OCI-LY3 (cell line): ENCODE results near the gene RNPEPL1.
A peak's percentile ranks its signal among the peaks of the same experiment; 100 is the strongest.

Experiments used
- H2AFZ ChIP-seq: fragments of 200-600, 300-600 bp; shearing (Covaris generic); 2 replicates; pipeline ENCODE4 v1.6.0; 2014; ENCODE audit warnings: antibody characterized with exemption, low read depth, low read length
- H3K27ac ChIP-seq: fragments of 200-600, 300-600 bp; sonication (generic); 2 replicates; pipeline ENCODE4 v1.5.1; 2014; ENCODE audit warnings: mild to moderate bottlenecking, low read length, moderate library complexity, mixed read lengths
- H3K27me3 ChIP-seq: fragments of 200-600, 300-600 bp; sonication (generic); 2 replicates; pipeline ENCODE4 v1.6.1; 2014; ENCODE audit warnings: low read depth, low read length, mixed read lengths
- H3K36me3 ChIP-seq: fragments of 200-600, 300-600 bp; sonication (generic); replicated peaks from 2 replicates; pipeline ENCODE3; 2014; ENCODE audit warnings: low read depth, low read length, mixed read lengths
- H3K4me1 ChIP-seq: fragments of 300-600, 200-600 bp; sonication (generic); 2 replicates; pipeline ENCODE4 v1.6.1; 2014; ENCODE audit warnings: low read length, mixed read lengths
- H3K4me2 ChIP-seq: fragments of 200-600, 300-600 bp; sonication (generic); 2 replicates; pipeline ENCODE4 v1.6.1; 2014; ENCODE audit warnings: low read length, mixed read lengths
- H3K4me3 ChIP-seq: fragments of 300-600, 200-600 bp; sonication (generic); 2 replicates; pipeline ENCODE4 v1.5.1; 2014; ENCODE audit warnings: antibody characterized with exemption, mild to moderate bottlenecking, low read length, moderate library complexity
- H3K79me2 ChIP-seq: fragments of 300-600, 200-600 bp; shearing (Covaris generic); 2 replicates; pipeline ENCODE4 v1.6.1; 2014; ENCODE audit warnings: mild to moderate bottlenecking, low read length, mixed read lengths
- H3K9ac ChIP-seq: fragments of 300-600, 200-600 bp; shearing (Covaris generic); 2 replicates; pipeline ENCODE4 v1.6.0; 2014; ENCODE audit warnings: mild to moderate bottlenecking, low read length, moderate library complexity
- H3K9me3 ChIP-seq: fragments of 200-600, 300-600 bp; shearing (Covaris generic); 2 replicates; pipeline ENCODE4 v1.6.1; 2014; ENCODE audit warnings: low read length, mixed read lengths; ENCODE audit not compliant: insufficient read depth
- H4K20me1 ChIP-seq: fragments of 200-600, 300-600 bp; sonication (generic); 2 replicates; pipeline ENCODE4 v1.6.1; 2016; ENCODE audit warnings: low read length, mixed read lengths; ENCODE audit not compliant: insufficient read depth
- CTCF ChIP-seq: fragments of 200-600, 300-600 bp; sonication (generic); IDR thresholded peaks from 2 replicates; pipeline ENCODE4 v1.5.1; 2014; ENCODE audit warnings: antibody characterized with exemption, low read length, low read depth
- EZH2phosphoT487 ChIP-seq: fragments of 200-600 bp; shearing (Covaris generic); IDR thresholded peaks from 2 replicates; pipeline ENCODE4 v1.6.1; 2018; ENCODE audit warnings: antibody characterized with exemption, mixed run types, low read depth

RNPEPL1 gene

GRCh38 chr2:240557808-240558207 lies 10.5 kb upstream of the RNPEPL1 start, which contains the start of gene ANKMY1:
ANKMY1 (minus strand) TSS chr2:240557988; CDS start chr2:240557335, 653 bp downstream.
- no peak within 1 kb of the TSS for H2AFZ ChIP-seq
- peaks cover 65% of the 10 kb centered on the region for H3K79me2 ChIP-seq
- no peak within 1 kb of the TSS for H3K9ac ChIP-seq
- no peaks in the 10 kb centered on the region for H3K27me3 ChIP-seq
- peaks cover 10% of the 10 kb centered on the region; the same call in 1 of the 2 replicates for H4K20me1 ChIP-seq
- no peak within 1 kb of the TSS for H3K4me2 ChIP-seq
- no peaks in the 10 kb centered on the region for H3K9me3 ChIP-seq
- H3K36me3 ChIP-seq, result peaks cover 32% of the 10 kb centered on the region
- peaks cover 22% of the 10 kb centered on the region for H3K4me1 ChIP-seq
- no peak within 1 kb of the TSS for H3K27ac ChIP-seq
- H3K4me3 ChIP-seq, result no peak within 1 kb of the TSS
- TF ChIP-seq CTCF (no peak), EZH2phosphoT487 (no peak)

GRCh38 chr2:240558236-240558761 lies 10.0 kb upstream of the RNPEPL1 start:
- no peaks in the 10 kb centered on the region for H3K27me3 ChIP-seq
- no peak overlapping the region for H3K9ac ChIP-seq
- H3K36me3 ChIP-seq, result peaks cover 29% of the 10 kb centered on the region
- no peak overlapping the region for H3K27ac ChIP-seq
- no peaks in the 10 kb centered on the region for H3K9me3 ChIP-seq
- H3K4me2 ChIP-seq, result no peak overlapping the region
- H3K4me3 ChIP-seq, result no peak overlapping the region
- TF ChIP-seq CTCF (no peak), EZH2phosphoT487 (no peak)
- H4K20me1 ChIP-seq, result peaks cover 10% of the 10 kb centered on the region; the same call in 1 of the 2 replicates
- peaks cover 22% of the 10 kb centered on the region for H3K4me1 ChIP-seq
- no peak overlapping the region for H2AFZ ChIP-seq
- H3K79me2 ChIP-seq, result peaks cover 66% of the 10 kb centered on the region

- TF ChIP-seq EZH2phosphoT487 (no peak), CTCF (no peak)
- peak overlapping the region; percentile 94 for H3K4me3 ChIP-seq
- peak overlapping the region; percentile 82 for H3K4me2 ChIP-seq
- H3K9ac ChIP-seq, result peak overlapping the region; percentile 98
- H4K20me1 ChIP-seq, result peaks cover 10% of the 10 kb centered on the region; the same call in 1 of the 2 replicates
- H3K27me3 ChIP-seq, result no peaks in the 10 kb centered on the region
- no peaks in the 10 kb centered on the region for H3K9me3 ChIP-seq
- peaks cover 22% of the 10 kb centered on the region for H3K4me1 ChIP-seq
- H3K27ac ChIP-seq, result no peak overlapping the region
- peaks cover 23% of the 10 kb centered on the region for H3K36me3 ChIP-seq
- H3K79me2 ChIP-seq, result peaks cover 66% of the 10 kb centered on the region
- no peak overlapping the region for H2AFZ ChIP-seq
These were observed 9.0 kb upstream of the RNPEPL1 start for GRCh38 chr2:240559286-240559685.

DNA sequence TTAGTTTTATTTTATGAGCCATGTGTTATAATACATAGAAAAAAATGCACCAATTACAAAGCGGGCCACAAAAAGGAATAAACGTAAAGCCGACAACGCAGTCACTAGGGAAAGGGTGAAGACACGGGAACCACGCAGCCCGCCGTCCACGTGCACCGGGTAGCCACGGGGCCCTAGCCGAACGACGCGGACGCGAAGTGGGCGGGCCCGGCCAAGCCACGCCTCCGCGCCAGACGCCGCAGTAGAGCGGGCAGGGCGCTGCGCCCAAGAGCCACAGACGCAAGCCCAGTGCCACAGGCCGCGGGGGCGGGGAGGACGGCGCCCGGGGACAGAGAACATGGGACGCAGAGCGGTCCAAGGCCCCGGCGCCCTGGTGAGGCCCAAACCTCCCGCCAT lies 8.2 kb upstream of the RNPEPL1 start, which contains the start of gene DUSP28:
Gene DUSP28, plus strand, starts transcription at position 274 of the 396 bp plus-strand sequence. CDS start 328 bp downstream, outside the sequence.
- Histone ChIP-seq H3K4me1 (peaks cover 27% of the 10 kb centered on the region), H3K4me3 (peak within 1 kb of the TSS; percentile 94), H3K9me3 (no peaks in the 10 kb centered on the region), H3K9ac (peak within 1 kb of the TSS; percentile 98), H4K20me1 (peaks cover 10% of the 10 kb centered on the region; the same call in 1 of the 2 replicates), H3K36me3 (peaks cover 21% of the 10 kb centered on the region), H3K79me2 (peaks cover 62% of the 10 kb centered on the region), H3K27me3 (no peaks in the 10 kb centered on the region), H3K4me2 (peak within 1 kb of the TSS; percentile 97), H2AFZ (no peak within 1 kb of the TSS), H3K27ac (peak within 1 kb of the TSS; percentile 96)
- no peak for TF ChIP-seq CTCF
- TF ChIP-seq EZH2phosphoT487, result no peak
